ENCODE data around the gene CACNA2D2.

CACNA2D2 gene

DNA sequence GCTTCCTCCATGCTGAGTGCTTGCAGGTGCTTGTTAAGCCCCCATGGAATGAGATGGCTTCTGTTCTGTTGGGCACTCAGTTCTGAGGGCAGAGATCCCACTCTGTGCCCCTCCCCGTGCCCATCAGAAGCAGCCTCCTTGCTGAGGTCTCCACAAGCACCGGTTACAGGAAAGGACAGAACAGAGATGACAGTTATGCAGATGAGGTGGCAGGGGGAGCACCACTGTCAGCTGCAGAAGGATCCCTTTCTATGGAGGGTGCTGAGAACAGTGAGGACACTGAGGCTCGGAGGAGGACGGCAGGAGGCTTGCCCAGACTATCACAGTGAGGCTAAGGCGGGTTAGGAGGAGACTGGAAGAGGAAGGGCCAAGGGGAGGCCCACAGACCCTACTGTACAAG is 12.4 kb downstream of the CACNA2D2 start:
- Histone ChIP-seq H3K9me3 (ENCODE audit: control insufficient read depth, low read depth, low read length) (no peaks in the 10 kb centered on the region), H3K27ac (ENCODE audit: low read length) (no peak overlapping the region), H3K27me3 (ENCODE audit: control insufficient read depth, insufficient read depth, low read length) (no peaks in the 10 kb centered on the region), H3K36me3 (ENCODE audit: control insufficient read depth, low read depth, low read length) (no peaks in the 10 kb centered on the region), H3K9ac (ENCODE audit: low read length) (no peak overlapping the region), H3K4me3 (ENCODE audit: low read length) (no peak overlapping the region), H3K4me1 (ENCODE audit: control insufficient read depth, low read depth, low read length) (peaks cover 16% of the 10 kb centered on the region)

DNA sequence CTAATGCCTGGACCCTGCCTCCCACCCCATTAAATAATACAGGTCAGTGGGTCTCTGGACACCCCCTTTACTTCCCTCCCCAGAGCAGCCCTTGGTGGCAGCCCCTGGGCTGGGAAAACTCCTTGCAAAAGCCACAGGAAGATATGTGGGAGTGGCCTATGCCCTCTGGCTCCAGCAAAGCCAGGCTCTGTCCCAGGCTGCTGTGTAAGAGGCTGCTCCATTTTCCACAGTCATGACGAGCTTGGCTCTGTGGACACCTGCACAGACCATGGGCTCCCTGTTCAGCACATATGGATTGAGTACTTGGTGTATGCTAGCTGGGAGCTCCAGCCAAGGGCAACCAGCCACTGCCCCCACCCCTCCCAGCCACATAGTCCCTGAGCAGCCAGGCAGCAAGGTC is 13.0 kb downstream of the CACNA2D2 start:
- H3K36me3 ChIP-seq (ENCODE audit: control insufficient read depth, low read depth, low read length), result no peaks in the 10 kb centered on the region
- H3K27ac ChIP-seq (ENCODE audit: low read length), result no peak overlapping the region
- H3K4me1 ChIP-seq (ENCODE audit: control insufficient read depth, low read depth, low read length), result peaks cover 10% of the 10 kb centered on the region
- no peak overlapping the region for H3K4me3 ChIP-seq (ENCODE audit: low read length)
- no peaks in the 10 kb centered on the region for H3K9me3 ChIP-seq (ENCODE audit: control insufficient read depth, low read depth, low read length)
- H3K27me3 ChIP-seq (ENCODE audit: control insufficient read depth, insufficient read depth, low read length), result no peaks in the 10 kb centered on the region
- H3K9ac ChIP-seq (ENCODE audit: low read length), result no peak overlapping the region

- Histone ChIP-seq H3K9me3 (ENCODE audit: control insufficient read depth, low read depth, low read length) (no peaks in the 10 kb centered on the region), H3K9ac (ENCODE audit: low read length) (no peak overlapping the region), H3K4me3 (ENCODE audit: low read length) (no peak overlapping the region), H3K36me3 (ENCODE audit: control insufficient read depth, low read depth, low read length) (no peaks in the 10 kb centered on the region), H3K27me3 (ENCODE audit: control insufficient read depth, insufficient read depth, low read length) (no peaks in the 10 kb centered on the region), H3K4me1 (ENCODE audit: control insufficient read depth, low read depth, low read length) (peaks cover 4% of the 10 kb centered on the region), H3K27ac (ENCODE audit: low read length) (no peak overlapping the region)
Observed at GRCh38 chr3:50487181-50487580, 16.3 kb downstream of the CACNA2D2 start.

DNA sequence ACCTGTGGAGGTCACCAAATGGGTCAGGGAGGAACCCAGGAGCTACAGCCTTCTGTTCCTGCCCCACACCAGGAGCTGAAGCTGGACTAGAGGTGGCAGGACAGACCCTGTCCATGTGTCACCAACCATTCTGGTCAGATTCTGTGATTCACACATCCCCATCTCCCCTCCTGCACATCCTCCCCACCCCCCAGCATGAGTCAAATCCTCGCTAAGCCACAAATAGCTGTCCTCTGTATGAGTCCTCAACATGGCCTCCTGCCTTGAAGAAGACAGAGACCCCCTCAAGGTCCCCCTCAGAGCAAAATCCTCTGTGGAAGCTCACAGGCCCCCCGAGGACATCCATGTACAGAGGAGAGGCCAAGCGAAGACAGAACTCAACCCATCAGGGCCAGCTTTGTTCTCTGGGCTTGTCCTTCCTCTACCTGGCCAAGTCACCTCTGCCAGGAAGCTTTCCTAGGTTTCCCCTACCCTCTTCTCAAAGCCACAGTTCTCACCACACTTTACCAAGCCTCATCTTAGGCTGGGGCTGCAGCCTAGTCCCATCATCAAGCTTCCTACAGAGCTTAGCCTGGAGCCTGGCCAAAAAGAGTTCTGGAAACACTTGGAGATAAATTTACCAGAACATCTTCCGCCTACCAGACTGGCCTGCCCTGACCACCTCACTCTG is 17.1 kb downstream of the CACNA2D2 start:
- Histone ChIP-seq H3K9ac (ENCODE audit: low read length) (no peak overlapping the region), H3K27ac (ENCODE audit: low read length) (no peak overlapping the region), H3K27me3 (ENCODE audit: control insufficient read depth, insufficient read depth, low read length) (no peaks in the 10 kb centered on the region), H3K36me3 (ENCODE audit: control insufficient read depth, low read depth, low read length) (no peaks in the 10 kb centered on the region), H3K4me3 (ENCODE audit: low read length) (no peak overlapping the region), H3K4me1 (ENCODE audit: control insufficient read depth, low read depth, low read length) (peaks cover 10% of the 10 kb centered on the region), H3K9me3 (ENCODE audit: control insufficient read depth, low read depth, low read length) (no peaks in the 10 kb centered on the region)

DNA sequence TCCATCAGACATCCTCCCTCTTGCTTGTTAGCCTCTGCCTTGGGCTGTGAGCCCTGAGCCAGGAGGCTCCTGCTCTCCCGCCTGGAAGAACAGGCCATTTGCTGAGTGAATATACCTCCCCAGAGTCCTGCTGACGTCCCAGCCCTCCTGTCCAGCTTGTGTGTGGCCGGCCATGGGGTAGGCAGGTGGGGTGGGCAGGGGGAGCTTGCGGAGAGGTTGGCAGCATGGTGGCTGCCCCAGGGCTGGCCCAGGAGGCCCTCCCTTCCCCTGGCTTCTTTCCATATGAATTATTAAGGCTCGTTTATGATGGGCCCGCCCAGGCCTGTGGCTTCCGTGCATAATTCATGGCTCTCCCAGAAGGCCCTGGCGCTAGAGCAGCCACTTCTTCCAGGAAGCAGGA is 18.7 kb downstream of the CACNA2D2 start:
- H3K4me3 ChIP-seq (ENCODE audit: low read length), result no peak overlapping the region
- H3K9me3 ChIP-seq (ENCODE audit: control insufficient read depth, low read depth, low read length), result no peaks in the 10 kb centered on the region
- no peaks in the 10 kb centered on the region for H3K36me3 ChIP-seq (ENCODE audit: control insufficient read depth, low read depth, low read length)
- peaks cover 10% of the 10 kb centered on the region for H3K4me1 ChIP-seq (ENCODE audit: control insufficient read depth, low read depth, low read length)
- no peaks in the 10 kb centered on the region for H3K27me3 ChIP-seq (ENCODE audit: control insufficient read depth, insufficient read depth, low read length)
- no peak overlapping the region for H3K27ac ChIP-seq (ENCODE audit: low read length)
- H3K9ac ChIP-seq (ENCODE audit: low read length), result no peak overlapping the region

GRCh38 chr3:50483374-50483773 is 20.1 kb downstream of the CACNA2D2 start:
- Histone ChIP-seq H3K4me1 (ENCODE audit: control insufficient read depth, low read depth, low read length) (peaks cover 10% of the 10 kb centered on the region), H3K27me3 (ENCODE audit: control insufficient read depth, insufficient read depth, low read length) (no peaks in the 10 kb centered on the region), H3K9me3 (ENCODE audit: control insufficient read depth, low read depth, low read length) (no peaks in the 10 kb centered on the region), H3K9ac (ENCODE audit: low read length) (no peak overlapping the region), H3K4me3 (ENCODE audit: low read length) (no peak overlapping the region), H3K36me3 (ENCODE audit: control insufficient read depth, low read depth, low read length) (no peaks in the 10 kb centered on the region), H3K27ac (ENCODE audit: low read length) (no peak overlapping the region)

- H3K4me3 ChIP-seq (ENCODE audit: low read length), result no peak overlapping the region
- no peaks in the 10 kb centered on the region for H3K36me3 ChIP-seq (ENCODE audit: control insufficient read depth, low read depth, low read length)
Observed at GRCh38 chr3:50481992-50482391, 21.4 kb downstream of the CACNA2D2 start.

DNA sequence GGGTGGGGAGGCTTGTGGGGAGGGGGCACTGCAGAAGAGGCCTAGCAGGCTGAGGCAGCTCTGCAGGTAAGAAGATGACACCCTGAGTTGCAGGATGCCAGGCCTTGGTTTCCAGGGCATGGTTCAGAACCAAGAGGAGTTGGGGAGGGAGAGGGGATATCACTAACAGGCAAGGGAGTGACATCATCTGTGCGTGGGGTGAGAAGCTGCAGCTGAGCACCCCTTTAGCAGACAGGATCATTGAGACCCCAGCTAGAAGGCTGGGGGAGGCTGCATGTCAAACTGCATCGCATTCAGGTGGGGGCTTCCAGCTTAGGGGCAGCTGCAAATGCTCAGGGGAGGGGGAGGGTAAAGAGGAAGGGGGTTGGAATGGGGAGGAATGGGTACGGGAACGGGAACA is 23.0 kb downstream of the CACNA2D2 start:
- Histone ChIP-seq H3K4me3 (ENCODE audit: low read length) (no peak overlapping the region), H3K9ac (ENCODE audit: low read length) (no peak overlapping the region), H3K27ac (ENCODE audit: low read length) (no peak overlapping the region), H3K4me1 (ENCODE audit: control insufficient read depth, low read depth, low read length) (peaks cover 10% of the 10 kb centered on the region), H3K9me3 (ENCODE audit: control insufficient read depth, low read depth, low read length) (no peaks in the 10 kb centered on the region), H3K27me3 (ENCODE audit: control insufficient read depth, insufficient read depth, low read length) (no peaks in the 10 kb centered on the region), H3K36me3 (ENCODE audit: control insufficient read depth, low read depth, low read length) (no peaks in the 10 kb centered on the region)

More at GRCh38 chr3:50481992-50482391, 21.4 kb downstream of the CACNA2D2 start:
- H3K27ac ChIP-seq (ENCODE audit: low read length), result no peak overlapping the region
- H3K4me1 ChIP-seq (ENCODE audit: control insufficient read depth, low read depth, low read length), result peaks cover 10% of the 10 kb centered on the region
- no peak overlapping the region for H3K9ac ChIP-seq (ENCODE audit: low read length)
- H3K9me3 ChIP-seq (ENCODE audit: control insufficient read depth, low read depth, low read length), result no peaks in the 10 kb centered on the region
- H3K27me3 ChIP-seq (ENCODE audit: control insufficient read depth, insufficient read depth, low read length), result no peaks in the 10 kb centered on the region

DNA sequence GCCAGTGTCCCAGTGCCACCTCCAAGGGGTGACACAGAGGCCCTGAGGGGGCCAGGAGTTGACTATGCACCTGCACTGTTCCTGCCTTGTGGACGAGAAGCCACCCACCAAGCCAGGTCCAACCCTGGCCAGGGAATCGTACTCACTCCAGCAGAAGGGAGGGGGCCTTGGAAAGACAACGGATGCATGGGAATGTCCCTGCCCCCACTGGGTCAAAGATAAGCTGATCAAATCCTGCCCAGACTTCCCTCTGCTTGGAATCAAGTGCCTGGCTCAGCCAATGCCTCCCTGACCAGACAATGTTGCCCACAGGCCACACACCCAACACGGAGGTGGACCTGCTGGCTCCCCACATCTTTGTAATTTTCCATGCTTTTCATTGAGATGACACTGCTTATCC is 23.9 kb downstream of the CACNA2D2 start:
- Histone ChIP-seq H3K27ac (ENCODE audit: low read length) (no peak overlapping the region), H3K9me3 (ENCODE audit: control insufficient read depth, low read depth, low read length) (no peaks in the 10 kb centered on the region), H3K9ac (ENCODE audit: low read length) (no peak overlapping the region), H3K4me1 (ENCODE audit: control insufficient read depth, low read depth, low read length) (peaks cover 10% of the 10 kb centered on the region), H3K36me3 (ENCODE audit: control insufficient read depth, low read depth, low read length) (no peaks in the 10 kb centered on the region), H3K4me3 (ENCODE audit: low read length) (no peak overlapping the region), H3K27me3 (ENCODE audit: control insufficient read depth, insufficient read depth, low read length) (no peaks in the 10 kb centered on the region)

GRCh38 chr3:50478671-50479260 is 24.7 kb downstream of the CACNA2D2 start:
- no peak overlapping the region for H3K9ac ChIP-seq (ENCODE audit: low read length)
- no peak overlapping the region for H3K4me3 ChIP-seq (ENCODE audit: low read length)
- H3K36me3 ChIP-seq (ENCODE audit: control insufficient read depth, low read depth, low read length), result no peaks in the 10 kb centered on the region
- H3K27ac ChIP-seq (ENCODE audit: low read length), result no peak overlapping the region
- peaks cover 10% of the 10 kb centered on the region for H3K4me1 ChIP-seq (ENCODE audit: control insufficient read depth, low read depth, low read length)
- no peaks in the 10 kb centered on the region for H3K27me3 ChIP-seq (ENCODE audit: control insufficient read depth, insufficient read depth, low read length)
- H3K9me3 ChIP-seq (ENCODE audit: control insufficient read depth, low read depth, low read length), result no peaks in the 10 kb centered on the region

DNA sequence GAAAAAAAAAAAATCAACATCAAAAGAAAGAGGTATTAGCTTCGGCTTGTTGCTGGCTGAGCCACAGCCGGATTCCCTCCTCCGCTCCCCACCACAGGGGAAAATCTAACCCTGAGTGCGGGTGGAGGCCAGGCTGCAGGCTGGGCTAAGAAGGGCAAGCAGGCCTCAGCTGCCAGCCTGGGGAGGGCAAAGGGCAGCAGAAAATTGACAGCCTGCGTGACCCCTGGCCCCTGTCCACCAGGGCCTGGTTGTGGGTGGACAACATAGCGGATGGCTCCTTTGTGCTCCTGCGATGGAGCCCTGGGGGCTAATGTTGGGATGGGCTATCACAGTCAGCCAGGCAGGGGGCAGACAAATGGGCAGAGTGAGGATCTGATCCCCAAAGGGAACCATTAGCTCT is 25.4 kb downstream of the CACNA2D2 start:
- no peaks in the 10 kb centered on the region for H3K27me3 ChIP-seq (ENCODE audit: control insufficient read depth, insufficient read depth, low read length)
- peaks cover 10% of the 10 kb centered on the region for H3K4me1 ChIP-seq (ENCODE audit: control insufficient read depth, low read depth, low read length)
- no peak overlapping the region for H3K4me3 ChIP-seq (ENCODE audit: low read length)
- no peak overlapping the region for H3K27ac ChIP-seq (ENCODE audit: low read length)
- no peak overlapping the region for H3K9ac ChIP-seq (ENCODE audit: low read length)
- no peaks in the 10 kb centered on the region for H3K36me3 ChIP-seq (ENCODE audit: control insufficient read depth, low read depth, low read length)
- no peaks in the 10 kb centered on the region for H3K9me3 ChIP-seq (ENCODE audit: control insufficient read depth, low read depth, low read length)

- Histone ChIP-seq H3K27me3 (ENCODE audit: control insufficient read depth, insufficient read depth, low read length) (no peaks in the 10 kb centered on the region), H3K9ac (ENCODE audit: low read length) (no peak overlapping the region), H3K4me1 (ENCODE audit: control insufficient read depth, low read depth, low read length) (peaks cover 5% of the 10 kb centered on the region), H3K9me3 (ENCODE audit: control insufficient read depth, low read depth, low read length) (no peaks in the 10 kb centered on the region), H3K36me3 (ENCODE audit: control insufficient read depth, low read depth, low read length) (no peaks in the 10 kb centered on the region), H3K27ac (ENCODE audit: low read length) (no peak overlapping the region), H3K4me3 (ENCODE audit: low read length) (no peak overlapping the region)
Observed at GRCh38 chr3:50475348-50475747, 28.1 kb downstream of the CACNA2D2 start.

Measured in iPS-18a (cell line).